ENCODE measurements around the gene DPM1.

DNA sequence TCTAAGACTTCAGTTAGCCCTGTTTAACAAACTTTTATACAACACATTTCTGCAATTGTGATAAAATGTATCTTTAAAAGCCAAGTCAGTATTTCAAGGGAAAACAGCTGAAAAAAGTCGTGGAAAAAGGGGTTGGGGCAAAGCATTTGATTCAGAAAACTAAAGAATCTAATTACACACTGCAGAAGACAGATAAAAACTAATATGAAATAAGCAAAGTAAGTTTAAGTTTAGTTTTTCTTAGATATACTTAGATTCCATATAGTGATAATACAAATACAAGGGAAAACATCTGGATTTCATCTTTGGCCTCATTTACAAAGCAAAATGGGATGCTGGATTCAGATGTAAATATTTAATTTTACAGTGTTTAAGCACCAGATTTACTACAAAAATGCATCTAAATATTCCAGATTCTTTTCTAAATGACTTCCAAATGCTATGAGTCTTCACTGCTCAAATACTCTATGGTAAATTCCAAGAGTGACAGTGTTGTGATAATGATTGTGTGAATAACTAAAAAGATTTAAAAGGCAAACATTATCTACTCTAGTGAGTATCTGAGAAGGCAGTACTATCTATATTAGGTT is 25.5 kb downstream of the DPM1 start:
- TF ChIP-seq POLR2A (IDR thresholded peaks at IDR 0.05; ENCODE audit: borderline replicate concordance, extremely low read depth, insufficient read depth, insufficient read length) (no peak), EZH2phosphoT487 (IDR thresholded peaks at IDR 0.05; ENCODE audit: borderline replicate concordance) (no peak), EZH2 (IDR thresholded peaks at IDR 0.05) (no peak), CTCF (IDR thresholded peaks at IDR 0.05 in 2 of 3, conservative IDR thresholded peaks at IDR 0.05 in 1 of 3; ENCODE audit: borderline replicate concordance in 1 of 3, insufficient read depth in 1 of 3, low read depth in 2 of 3, low read length in 2 of 3) (no peak), SIN3A (IDR thresholded peaks at IDR 0.05; ENCODE audit: low read depth) (no peak), JUND (IDR thresholded peaks at IDR 0.05) (no peak), EGR1 (IDR thresholded peaks at IDR 0.05; ENCODE audit: low read depth) (no peak), ZNF274 (IDR thresholded peaks at IDR 0.05; ENCODE audit: low read depth, low read length) (no peak)
- TF ChIP-seq, protein P1, sequence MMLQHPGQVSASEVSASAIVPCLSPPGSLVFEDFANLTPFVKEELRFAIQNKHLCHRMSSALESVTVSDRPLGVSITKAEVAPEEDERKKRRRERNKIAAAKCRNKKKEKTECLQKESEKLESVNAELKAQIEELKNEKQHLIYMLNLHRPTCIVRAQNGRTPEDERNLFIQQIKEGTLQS (IDR thresholded peaks at IDR 0.05) = no peak

All from HCT116 (cell line).